ENCODE results near the gene CLEC4A. TPM values are rescaled to one million over a fixed set of nuclear protein-coding genes. Genes with fewer than 3 reads are reported as not detected.
"Not testable (repeated sequence)": the region's sequence is repeated elsewhere in the genome, so short reads cannot be mapped to it uniquely, and the experiment has no call there.

Gene CLEC4A
- total RNA-seq, 1 experiment from 2014 or later: 0.37 TPM

DNA sequence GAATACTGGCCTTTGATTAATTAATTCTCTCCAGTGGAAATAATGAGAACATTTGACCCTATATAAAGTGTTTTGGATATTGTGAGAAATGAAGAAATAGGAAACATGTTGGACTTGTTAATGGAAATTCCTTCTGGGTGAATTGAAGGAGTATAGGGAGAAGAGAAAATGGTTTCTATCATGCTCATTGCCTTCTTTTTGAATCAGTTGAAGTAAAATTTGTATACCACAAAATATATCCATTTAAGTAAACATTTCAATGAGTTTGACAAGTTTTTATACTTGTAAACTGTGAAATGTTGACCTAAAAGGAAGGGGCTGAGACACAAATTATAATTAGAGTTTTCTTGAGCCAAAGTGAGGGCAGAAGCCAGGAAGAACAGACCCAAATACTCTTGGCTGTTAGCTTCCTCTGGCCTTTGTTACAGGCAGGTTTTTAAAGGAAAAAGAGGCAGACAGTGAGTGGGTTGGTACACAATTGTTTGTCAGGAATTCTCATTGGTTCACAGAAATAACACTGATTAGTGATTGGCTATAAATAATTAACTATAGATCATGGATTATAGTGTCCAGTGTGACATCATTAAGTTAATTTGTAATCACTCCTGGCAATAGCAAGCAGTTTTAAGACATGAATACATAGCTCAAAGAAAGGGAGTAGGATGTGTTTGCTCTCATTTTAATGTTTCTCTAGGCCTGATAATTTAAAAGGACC, 34.2 kb downstream of the CLEC4A start:
- H4K20me1 ChIP-seq (ENCODE audit: control insufficient read depth, insufficient read depth, insufficient read length): no peaks in the 10 kb centered on the region
- H2BK15ac ChIP-seq (ENCODE audit: low read depth, low read length): no peak overlapping the region
- Mint-ChIP-seq H3K36me3 (ENCODE audit: insufficient read depth in 1 of 3, low read depth in 3 of 3) (peaks cover 0 to 4% (median 0%) of the 10 kb centered on the region in 3 experiments; a peak in 1 of 7 replicates), H3K9me3 (no peaks in the 10 kb centered on the region), H3K27ac (peak overlapping the region in 1 of 3 experiments; percentile 67; a peak in 3 of 7 replicates), H3K4me3 (no peak overlapping the region), H3K27me3 (ENCODE audit: low read depth) (no peaks in the 10 kb centered on the region), H3K4me1 (peaks cover 18 to 24% of the 10 kb centered on the region in 2 experiments)
- H3K27ac ChIP-seq (ENCODE audit: insufficient read length, low read depth, low read length): no peak overlapping the region
- H2AK5ac ChIP-seq (ENCODE audit: insufficient read length, low read length): no peak overlapping the region
- no peak overlapping the region for H2BK20ac ChIP-seq (ENCODE audit: low read depth, low read length, poor library complexity, severe bottlenecking)
- H2AFZ ChIP-seq (ENCODE audit: low read length): no peak overlapping the region
- no peak overlapping the region for H3K56ac ChIP-seq (ENCODE audit: insufficient read length, low read depth, low read length)
- no peak overlapping the region for H3K23ac ChIP-seq (ENCODE audit: insufficient read length, low read depth, low read length)
- no peak for DNase-seq
- H3K14ac ChIP-seq (ENCODE audit: insufficient read depth, low read length): no peak overlapping the region
- H3K4ac ChIP-seq (ENCODE audit: low read depth, low read length): no peak overlapping the region
- H3K23me2 ChIP-seq (ENCODE audit: insufficient read length, low read depth, low read length, poor library complexity, severe bottlenecking): no peaks in the 10 kb centered on the region
- no peak overlapping the region for H3K9ac ChIP-seq (ENCODE audit: extremely low read depth, insufficient read length, low read length)
- H3K18ac ChIP-seq (ENCODE audit: insufficient read length, low read depth, low read length): no peak overlapping the region
- H2BK5ac ChIP-seq (ENCODE audit: insufficient read length, low read length): no peak overlapping the region
- no peak overlapping the region for H4K91ac ChIP-seq (ENCODE audit: insufficient read length, low read depth, low read length)
- H3K79me2 ChIP-seq (ENCODE audit: insufficient read depth, low read length): no peaks in the 10 kb centered on the region
- H3K27me3 ChIP-seq (ENCODE audit: insufficient read depth, low read length): no peaks in the 10 kb centered on the region
- TF ChIP-seq, protein P1, sequence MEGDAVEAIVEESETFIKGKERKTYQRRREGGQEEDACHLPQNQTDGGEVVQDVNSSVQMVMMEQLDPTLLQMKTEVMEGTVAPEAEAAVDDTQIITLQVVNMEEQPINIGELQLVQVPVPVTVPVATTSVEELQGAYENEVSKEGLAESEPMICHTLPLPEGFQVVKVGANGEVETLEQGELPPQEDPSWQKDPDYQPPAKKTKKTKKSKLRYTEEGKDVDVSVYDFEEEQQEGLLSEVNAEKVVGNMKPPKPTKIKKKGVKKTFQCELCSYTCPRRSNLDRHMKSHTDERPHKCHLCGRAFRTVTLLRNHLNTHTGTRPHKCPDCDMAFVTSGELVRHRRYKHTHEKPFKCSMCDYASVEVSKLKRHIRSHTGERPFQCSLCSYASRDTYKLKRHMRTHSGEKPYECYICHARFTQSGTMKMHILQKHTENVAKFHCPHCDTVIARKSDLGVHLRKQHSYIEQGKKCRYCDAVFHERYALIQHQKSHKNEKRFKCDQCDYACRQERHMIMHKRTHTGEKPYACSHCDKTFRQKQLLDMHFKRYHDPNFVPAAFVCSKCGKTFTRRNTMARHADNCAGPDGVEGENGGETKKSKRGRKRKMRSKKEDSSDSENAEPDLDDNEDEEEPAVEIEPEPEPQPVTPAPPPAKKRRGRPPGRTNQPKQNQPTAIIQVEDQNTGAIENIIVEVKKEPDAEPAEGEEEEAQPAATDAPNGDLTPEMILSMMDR (conservative IDR thresholded peaks at IDR 0.05): no peak
- no peak overlapping the region for H2BK12ac ChIP-seq (ENCODE audit: insufficient read length, low read depth, low read length)
- H3T11ph ChIP-seq (ENCODE audit: low read length): no peak overlapping the region
- H4K5ac ChIP-seq (ENCODE audit: insufficient read length, low read depth, low read length): no peak overlapping the region
- H4K8ac ChIP-seq (replicated peaks; ENCODE audit: insufficient read length, low read depth, low read length): no peak overlapping the region
- no peaks in the 10 kb centered on the region for H3K9me3 ChIP-seq (ENCODE audit: control insufficient read depth, low read depth, low read length)
- no peaks in the 10 kb centered on the region for H3K79me1 ChIP-seq (ENCODE audit: insufficient read depth, low read depth, low read length, poor library complexity, severe bottlenecking)
- no peak overlapping the region for H2BK120ac ChIP-seq (ENCODE audit: low read depth, low read length, poor library complexity, severe bottlenecking)
- H3K4me1 ChIP-seq (ENCODE audit: insufficient read depth, low read length): no peaks in the 10 kb centered on the region
- no peak overlapping the region for H3K4me2 ChIP-seq (ENCODE audit: insufficient read depth, insufficient read length, low read length)

DNA sequence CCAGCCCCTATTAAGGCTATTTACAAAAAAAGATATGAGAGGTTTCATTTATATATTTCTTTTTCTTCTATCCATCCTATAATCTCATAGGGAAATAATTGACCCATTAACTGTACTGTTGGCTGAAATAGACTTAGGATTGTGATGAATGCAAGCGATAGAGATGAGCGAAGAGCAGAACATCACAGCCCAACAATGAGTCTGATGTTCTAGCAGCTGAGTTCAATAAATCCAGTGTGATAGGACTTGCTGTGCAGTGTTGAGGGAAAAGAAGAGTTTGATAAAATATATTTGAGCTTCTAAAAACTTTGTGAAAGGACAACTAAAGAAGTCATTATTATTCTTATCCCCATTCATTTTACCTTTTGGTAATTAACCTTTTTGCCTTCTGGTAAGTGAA, 49.5 kb downstream of the CLEC4A start:
- H3K18ac ChIP-seq (ENCODE audit: insufficient read length, low read depth, low read length); H3K79me1 ChIP-seq (ENCODE audit: insufficient read depth, low read depth, low read length, poor library complexity, severe bottlenecking); H4K5ac ChIP-seq (ENCODE audit: insufficient read length, low read depth, low read length); H2BK12ac ChIP-seq (ENCODE audit: insufficient read length, low read depth, low read length); H4K91ac ChIP-seq (ENCODE audit: insufficient read length, low read depth, low read length); H2BK20ac ChIP-seq (ENCODE audit: low read depth, low read length, poor library complexity, severe bottlenecking); H2BK15ac ChIP-seq (ENCODE audit: low read depth, low read length); H2AK5ac ChIP-seq (ENCODE audit: insufficient read length, low read length); H3K9me3 ChIP-seq (ENCODE audit: control insufficient read depth, low read depth, low read length); H3K4me3 Mint-ChIP-seq; H3K14ac ChIP-seq (ENCODE audit: insufficient read depth, low read length); H3K36me3 Mint-ChIP-seq (ENCODE audit: insufficient read depth in 1 of 3, low read depth in 3 of 3); H3K27ac Mint-ChIP-seq; H3K27me3 Mint-ChIP-seq (ENCODE audit: low read depth); H3T11ph ChIP-seq (ENCODE audit: low read length); H2BK5ac ChIP-seq (ENCODE audit: insufficient read length, low read length); H3K23ac ChIP-seq (ENCODE audit: insufficient read length, low read depth, low read length); H3K4me1 Mint-ChIP-seq; H3K4me2 ChIP-seq (ENCODE audit: insufficient read depth, insufficient read length, low read length); H3K9me3 Mint-ChIP-seq; H3K79me2 ChIP-seq (ENCODE audit: insufficient read depth, low read length); H3K56ac ChIP-seq (ENCODE audit: insufficient read length, low read depth, low read length); H3K23me2 ChIP-seq (ENCODE audit: insufficient read length, low read depth, low read length, poor library complexity, severe bottlenecking); H3K27ac ChIP-seq (ENCODE audit: insufficient read length, low read depth, low read length); H2BK120ac ChIP-seq (ENCODE audit: low read depth, low read length, poor library complexity, severe bottlenecking); DNase-seq; H4K20me1 ChIP-seq (ENCODE audit: control insufficient read depth, insufficient read depth, insufficient read length); H3K4ac ChIP-seq (ENCODE audit: low read depth, low read length); H3K4me1 ChIP-seq (ENCODE audit: insufficient read depth, low read length); H2AFZ ChIP-seq (ENCODE audit: low read length); H4K8ac ChIP-seq (replicated peaks; ENCODE audit: insufficient read length, low read depth, low read length); H3K9ac ChIP-seq (ENCODE audit: extremely low read depth, insufficient read length, low read length); H3K27me3 ChIP-seq (ENCODE audit: insufficient read depth, low read length): not testable (repeated sequence)
- no CpG with 5 or more reads among the region's 2 CpGs for WGBS (ENCODE audit: extremely low coverage, insufficient read length, low lambda C conversion rate)
